Esophagus mucosa (tissue), 1 donor: ENCODE results near the gene AAK1. TPM values are rescaled to one million over a fixed set of nuclear protein-coding genes. Genes with fewer than 3 reads are reported as not detected.
"Not testable (repeated sequence)": the region's sequence is repeated elsewhere in the genome, so short reads cannot be mapped to it uniquely, and the experiment has no call there.

ENCODE experiments used
- ATAC-seq: fragments of 200-7000 bp; cut with Tn5 transposase; one replicate; pipeline ENCODE4 v1.9.1; 2020
- total RNA-seq: library from RNA; stranded (reverse); gene quantifications from one replicate; pipeline ENCODE4 v1.2.4, GENCODE V29; 2023
- donor health status: DM: yes; HTN: yes; CAD: no.

The AAK1 gene
- total RNA-seq, 1 donor from 2014 or later: 26.6 TPM

DNA sequence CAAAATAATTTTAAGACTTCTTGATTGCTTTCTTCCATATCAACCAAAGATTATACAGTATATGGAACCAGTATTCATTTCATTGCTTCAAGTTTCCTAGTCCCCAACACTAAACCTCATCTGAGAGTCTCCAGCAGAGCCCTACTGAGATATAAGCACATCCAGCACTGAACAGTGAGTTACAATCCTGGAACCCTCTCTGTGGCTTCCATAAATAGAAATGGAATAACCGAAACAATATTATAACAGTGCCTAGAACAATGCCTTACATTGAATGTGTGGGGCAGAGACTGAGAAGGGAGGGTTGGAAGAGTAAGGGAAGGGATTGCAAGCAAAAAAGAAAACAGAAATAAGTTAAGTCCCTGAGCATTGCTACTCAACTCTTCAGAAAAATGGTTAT is 18.9 kb downstream of the AAK1 start:
- ATAC-seq: no peak

DNA sequence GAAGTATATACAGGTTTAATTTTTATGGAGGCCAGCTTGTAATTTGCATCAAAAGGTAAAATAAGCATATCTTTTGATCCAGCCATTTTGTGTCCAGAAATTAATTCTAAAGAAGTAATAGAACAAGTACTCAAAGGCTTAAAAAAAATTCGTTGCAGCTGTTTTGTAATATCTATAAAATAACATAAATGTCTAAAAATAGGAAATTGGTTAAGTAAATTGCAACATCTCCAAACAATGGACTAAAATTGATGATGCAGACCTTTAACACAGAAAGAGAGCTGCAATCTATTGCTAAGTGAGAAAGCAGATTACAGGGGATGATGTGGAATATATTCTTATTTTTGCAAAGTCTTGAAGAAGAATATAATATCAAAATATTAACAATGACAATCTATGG is 19.4 kb downstream of the AAK1 start:
- no peak for ATAC-seq

DNA sequence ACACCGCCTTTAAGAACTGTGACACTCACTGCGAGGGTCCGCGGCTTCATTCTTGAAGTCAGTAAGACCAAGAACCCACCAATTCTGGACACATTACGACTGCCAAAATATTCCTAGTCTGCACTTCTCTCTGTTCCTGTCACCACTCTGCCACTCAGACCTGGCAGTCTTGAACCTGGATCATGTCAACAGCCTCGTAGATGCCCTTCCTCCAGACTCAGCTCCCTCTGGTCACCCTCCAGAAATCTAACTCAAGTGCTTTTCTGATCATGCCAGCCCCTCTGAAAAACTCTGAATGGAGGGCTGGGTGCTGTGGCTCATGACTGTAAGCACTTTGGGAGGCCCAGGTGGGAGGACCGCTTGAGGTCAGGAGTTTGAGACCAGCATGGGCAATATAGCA is 20.3 kb downstream of the AAK1 start:
- ATAC-seq: no peak

DNA sequence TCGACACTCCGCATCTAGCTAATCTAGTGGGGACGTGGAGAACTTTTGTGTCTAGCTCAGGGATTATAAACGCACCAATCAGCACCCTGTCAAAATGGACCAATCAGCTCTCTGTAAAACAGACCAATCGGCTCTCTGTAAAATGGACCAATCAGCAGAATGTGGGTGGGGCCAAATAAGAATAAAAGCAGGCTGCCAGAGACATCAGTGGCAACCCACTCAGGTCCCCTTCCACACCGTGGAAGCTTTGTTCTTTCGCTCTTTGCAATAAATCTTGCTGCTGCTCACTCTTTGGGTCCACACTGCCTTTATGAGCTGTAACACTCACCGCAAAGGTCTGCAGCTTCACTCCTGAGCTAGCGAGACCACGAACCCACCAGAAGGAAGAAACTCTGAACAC is 20.7 kb downstream of the AAK1 start:
- not testable (repeated sequence) for ATAC-seq

DNA sequence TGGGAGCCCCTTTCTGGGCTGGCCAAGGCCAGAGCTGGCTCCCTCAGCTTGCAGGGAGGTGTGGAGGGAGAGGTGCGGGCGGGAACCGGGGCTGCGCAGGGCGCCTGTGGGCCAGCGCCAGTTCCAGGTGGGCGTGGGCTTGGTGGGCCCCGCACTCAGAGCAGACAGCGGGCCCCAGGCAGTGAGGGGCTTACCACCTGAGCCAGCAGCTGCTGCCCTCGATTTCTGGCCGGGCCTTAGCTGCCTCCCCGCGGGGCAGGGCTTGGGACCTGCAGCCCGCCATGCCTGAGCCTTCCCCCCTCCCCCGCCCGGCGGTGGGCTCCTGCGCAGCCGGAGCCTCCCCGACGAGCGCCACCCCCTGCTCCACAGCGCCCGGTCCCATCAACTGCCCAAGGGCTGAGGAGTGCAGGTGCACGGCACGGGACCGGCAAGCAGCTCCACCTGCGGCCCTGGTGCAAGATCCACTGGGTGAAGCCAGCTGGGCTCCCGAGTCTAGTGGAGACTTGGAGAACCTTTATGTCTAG is 21.5 kb downstream of the AAK1 start:
- not testable (repeated sequence) for ATAC-seq

DNA sequence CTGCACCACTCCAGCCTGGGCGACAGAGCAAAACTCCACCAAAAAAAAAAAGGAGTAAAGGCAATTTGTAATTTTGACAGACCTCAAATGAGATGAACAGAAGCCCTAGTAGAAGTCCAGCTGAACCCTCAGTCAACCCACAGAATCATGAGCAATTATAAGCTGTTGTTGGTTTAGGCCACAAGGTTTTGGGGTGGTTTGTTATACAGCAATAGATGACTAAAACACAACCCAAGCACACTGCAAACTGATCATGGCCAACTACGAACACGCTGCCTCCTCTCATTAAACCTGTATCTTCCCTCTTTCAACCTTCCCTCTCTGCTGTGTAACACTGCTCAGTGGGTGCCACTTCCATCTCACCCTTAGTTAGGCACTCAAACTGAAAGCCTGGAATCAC is 22.1 kb downstream of the AAK1 start:
- no peak for ATAC-seq

DNA sequence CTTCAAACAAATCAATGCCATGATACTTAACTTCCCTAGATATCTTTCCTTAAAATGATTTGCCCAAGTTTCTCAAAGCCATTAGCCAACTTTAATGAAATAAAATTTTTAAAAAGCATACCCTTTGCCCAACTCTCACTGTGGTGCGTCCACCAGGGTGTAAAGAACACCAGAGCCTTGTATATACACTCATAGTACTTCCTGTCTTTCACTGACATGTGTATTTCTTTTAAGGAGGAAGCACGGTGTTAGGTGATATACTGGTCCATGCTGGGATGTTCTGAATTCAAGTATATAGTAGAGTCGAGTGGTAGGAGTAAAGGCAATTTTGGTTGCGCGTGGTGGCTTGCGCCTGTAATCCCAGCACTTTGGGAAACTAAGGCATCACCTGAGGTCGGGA is 22.7 kb downstream of the AAK1 start:
- ATAC-seq: no peak

DNA sequence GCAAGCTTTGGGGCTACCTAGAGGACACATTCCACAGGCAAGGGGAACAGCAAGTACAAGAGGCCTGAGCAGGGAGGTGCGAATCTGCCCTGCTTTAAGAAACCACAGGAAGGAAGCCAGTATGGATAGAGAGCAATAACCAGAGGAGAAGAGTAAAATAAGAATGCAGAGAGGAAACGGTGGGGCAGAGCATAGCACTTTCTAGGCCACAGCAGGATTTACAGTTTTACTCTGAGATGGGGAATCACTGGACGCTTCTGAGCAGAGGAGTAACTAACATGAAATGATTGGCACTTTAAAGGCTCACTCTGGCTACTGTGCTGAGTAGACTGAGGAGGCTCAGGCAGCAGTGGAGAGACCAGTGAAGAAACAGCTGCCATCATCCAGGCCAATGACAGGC is 23.8 kb downstream of the AAK1 start:
- no peak for ATAC-seq

DNA sequence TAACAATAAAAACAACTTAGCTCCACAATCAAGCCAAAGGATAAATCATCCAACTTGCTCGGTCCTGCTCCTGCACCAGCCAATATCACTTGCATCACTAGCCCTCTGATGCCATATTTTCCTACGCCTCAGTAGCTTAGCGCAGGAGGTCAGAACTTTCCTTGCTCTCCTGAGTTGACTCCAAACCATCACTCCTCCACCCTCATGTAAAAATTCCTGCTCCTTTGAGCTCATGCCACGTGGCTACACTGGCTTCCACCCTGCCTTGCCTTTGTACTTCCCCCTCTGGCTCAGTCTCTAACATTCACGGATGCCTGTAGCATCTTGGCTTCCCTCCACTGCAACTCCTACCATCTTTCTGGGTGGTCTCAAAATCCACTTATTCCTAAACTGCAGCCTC is 25.2 kb downstream of the AAK1 start:
- peak; percentile 68 for ATAC-seq

DNA sequence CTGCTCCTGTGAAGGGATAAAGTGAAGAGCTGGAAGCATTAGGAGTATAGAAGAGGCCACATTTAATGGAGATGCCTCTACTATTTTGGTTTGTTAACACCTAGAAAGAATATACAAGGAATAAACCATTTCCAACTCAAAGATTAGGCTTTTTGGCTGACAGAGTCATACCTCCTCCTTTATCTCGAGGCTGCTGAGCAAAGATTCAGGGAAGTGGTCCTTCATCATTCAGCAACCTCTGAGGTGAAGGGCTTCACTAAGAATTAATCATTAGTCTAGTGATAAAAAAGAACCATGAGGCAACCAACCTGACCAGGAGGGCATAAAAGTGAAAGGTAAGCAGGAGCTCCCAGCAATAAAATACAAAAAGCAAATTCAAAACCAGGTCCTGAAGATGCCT is 25.8 kb downstream of the AAK1 start:
- ATAC-seq: no peak

DNA sequence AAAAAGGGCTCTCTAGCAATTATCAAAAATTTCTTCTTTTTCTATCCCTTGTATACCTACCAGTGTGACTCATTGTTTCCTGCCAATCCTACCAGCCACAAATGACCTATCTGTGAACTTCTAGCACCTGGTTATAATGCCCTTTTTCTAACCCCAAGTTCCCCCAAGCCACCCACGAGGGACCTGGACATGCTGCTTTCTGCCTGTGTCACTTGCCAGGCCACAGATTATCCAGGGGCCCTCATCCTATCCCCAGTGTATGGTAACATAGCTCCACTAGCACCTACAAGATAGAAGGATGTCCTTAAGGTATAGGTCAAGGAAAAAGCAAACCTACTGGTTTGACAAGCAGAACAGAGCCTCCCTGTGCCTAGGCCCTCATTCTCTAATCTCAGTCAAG is 26.8 kb downstream of the AAK1 start:
- ATAC-seq: peak; percentile 60

DNA sequence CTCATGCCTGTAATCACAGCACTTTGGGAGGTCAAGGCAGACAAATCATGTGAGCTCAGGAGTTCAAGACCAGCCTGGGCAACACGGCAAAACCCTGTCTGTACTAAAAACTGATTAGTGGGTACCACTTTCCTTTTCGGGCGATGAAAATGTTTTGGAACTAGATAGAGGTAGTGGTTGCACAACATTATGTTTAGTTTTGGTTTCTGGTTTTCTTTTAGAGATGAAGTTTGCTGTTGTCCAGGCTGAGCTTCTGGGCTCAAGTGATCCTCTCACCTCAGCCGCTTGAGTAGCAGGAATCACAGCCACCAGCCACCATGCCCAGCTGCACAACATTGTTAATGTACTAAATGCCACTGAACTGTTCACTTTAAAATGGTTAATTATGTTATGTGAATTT is 27.6 kb downstream of the AAK1 start:
- ATAC-seq: no peak

DNA sequence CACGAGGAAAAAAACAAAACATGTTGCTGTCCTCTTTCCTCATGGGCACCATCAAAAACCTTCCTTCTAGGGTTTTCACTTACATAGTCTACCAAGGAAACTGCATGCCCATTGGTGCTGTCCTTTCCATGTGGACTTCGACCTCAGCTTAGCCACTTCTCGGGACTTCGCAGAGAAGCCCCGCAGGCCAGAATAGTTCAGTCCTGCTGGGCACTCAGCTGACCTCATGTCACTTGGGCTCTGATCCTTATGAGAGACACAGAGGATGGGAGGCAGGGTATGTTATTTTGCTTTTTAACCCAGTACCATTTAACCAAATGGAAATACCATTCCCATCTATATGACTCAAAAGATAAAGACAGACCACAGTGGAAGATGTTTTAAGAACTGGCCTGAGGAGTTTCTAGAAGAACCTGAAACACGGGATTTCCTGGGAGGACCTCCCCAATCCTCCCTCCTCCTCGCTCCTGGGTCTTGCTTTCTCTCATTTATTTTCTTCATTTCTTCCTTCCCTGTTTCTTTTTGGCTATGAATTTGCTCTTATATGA is 28.4 kb downstream of the AAK1 start:
- ATAC-seq: no peak

DNA sequence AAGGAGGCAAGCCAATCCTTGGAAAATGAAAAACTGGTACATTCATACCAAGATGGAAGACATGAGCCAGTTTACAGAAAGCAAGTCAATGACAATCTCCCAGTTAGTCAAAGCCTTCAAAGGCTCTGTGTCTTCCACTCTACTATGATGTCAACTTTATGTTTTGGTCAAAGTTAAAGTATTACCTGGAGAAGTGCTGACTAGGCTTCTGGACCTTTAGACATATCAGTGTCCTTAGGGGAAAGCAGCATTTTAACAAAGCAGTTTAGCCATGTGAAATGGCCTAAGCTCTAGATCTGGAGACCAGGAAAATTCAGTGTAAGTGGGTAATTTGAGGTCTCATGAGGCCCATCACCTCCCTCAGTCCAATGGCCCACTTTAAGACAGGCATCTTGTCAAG is 30.8 kb downstream of the AAK1 start:
- ATAC-seq: no peak

DNA sequence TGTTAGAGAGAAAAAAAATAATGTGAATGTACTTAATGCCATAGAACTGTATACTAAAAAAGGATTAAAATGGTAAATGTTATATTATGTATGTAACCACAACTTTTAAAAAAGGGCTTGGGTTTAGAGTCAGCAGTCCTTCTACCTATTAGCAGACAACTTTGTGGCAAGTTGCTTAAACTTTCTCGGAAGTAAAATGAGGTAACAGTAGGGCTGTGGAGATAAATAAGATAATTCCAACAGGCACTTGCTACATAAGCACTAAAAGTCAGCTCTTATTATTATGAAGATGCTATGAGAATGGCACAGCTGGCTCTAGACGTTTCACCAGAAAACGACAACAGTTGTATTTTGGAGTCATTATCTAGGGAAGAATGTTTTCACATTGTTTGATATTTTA is 31.3 kb downstream of the AAK1 start:
- no peak for ATAC-seq

DNA sequence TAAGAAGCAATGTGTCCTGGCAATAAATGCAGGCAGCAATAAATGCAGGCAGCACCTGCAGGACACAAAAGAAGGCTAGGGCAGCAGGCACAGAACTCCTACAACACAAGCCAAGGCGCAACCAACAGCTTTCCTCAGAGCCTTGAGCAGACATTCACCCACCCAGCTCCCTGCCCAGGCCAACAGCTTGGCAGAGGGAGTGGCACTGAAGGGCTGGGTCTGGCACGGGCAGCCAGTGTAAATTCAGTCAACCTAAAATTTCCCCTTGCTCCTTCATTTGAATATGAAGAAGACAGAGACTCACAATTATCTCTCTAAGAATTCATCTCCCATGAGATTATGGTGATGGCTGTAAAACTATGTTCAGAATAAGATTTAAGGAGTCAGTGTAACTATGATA is 35.4 kb downstream of the AAK1 start:
- ATAC-seq: peak; percentile 52

DNA sequence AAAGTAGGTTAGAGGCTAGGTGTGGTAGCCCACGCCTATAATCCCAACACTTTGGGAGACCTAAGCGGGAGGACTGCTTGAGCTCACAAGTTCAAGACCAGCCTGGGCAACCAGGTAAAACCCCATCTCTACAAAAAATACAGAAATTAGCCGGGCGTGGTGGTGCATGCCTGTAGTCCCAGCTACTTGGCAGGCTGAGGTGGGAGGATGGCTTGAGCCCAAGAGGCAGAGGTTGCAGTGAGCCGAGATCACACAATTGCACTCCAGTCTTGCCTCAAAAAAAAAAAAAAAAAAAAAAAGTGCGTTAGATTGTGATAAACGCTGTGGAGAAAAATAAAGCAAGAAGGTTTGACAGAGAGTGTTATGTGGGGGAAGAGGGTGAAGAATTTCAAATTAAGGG is 36.8 kb downstream of the AAK1 start:
- ATAC-seq: not testable (repeated sequence)

DNA sequence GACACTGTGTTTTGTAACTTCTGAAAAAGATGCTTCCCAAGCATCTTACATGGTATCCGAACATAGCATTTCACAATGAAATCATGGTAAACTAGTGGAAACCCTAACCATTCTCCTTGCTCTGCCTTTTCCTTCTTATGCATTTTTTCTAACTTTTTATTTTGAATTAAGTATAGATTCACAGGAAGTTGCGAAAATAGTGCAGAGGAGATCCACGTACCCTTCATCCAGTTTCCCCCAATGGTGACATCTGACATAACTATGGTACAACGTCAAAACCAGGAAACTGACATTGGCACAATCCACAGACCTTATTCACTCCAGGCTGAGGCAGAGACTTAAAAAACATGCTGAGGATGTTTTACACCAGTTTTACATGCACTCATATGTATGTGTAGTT is 38.3 kb downstream of the AAK1 start:
- ATAC-seq: no peak

DNA sequence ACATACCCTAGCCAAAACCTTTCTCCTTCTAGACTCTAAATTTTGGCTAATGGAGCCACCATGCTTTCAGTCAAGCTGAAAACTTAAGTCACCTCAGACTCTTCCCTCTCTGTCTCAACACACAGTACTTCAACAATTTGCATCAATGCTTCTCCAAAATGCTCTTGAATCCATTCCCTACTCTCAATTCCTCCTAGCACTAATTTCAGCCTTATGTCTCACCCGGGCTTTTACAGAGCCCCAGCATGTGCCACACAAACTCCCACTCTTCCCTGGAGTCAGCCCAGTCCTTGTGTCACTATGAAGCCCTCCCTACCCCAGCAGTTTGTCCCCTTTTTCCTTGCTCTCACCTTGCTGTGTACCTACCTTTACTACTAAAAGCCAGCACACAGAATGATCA is 38.7 kb downstream of the AAK1 start:
- ATAC-seq: no peak

DNA sequence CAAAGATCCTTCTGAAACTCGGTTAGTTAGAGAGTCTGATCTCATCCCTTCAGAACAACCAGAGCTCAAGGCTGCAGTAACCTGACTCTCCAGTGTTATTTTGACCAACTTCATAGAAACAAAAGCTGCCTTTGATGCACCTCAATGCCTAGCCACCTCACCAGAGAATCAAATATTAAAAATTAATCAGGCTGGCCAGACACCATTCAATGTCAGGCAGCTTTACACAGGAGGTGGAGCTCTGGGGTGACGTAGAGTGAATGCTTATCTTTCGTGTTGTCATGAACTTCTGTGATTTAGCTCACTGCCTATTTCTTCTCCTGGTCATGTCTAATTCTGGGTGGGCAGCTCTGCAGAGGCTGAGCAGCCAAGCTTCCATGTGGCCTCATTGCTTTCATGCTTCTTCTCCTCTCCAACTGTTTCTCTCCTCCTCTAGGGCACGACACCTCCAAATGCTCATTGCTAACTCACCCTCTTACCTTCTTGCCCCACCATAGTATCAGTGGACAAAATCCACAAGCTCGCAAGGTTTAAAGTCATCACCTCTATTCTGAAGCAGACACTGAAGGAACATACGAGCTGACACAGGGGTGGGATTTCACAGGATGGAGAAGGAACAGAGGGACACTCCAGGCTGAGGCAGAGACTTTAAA is 39.4 kb downstream of the AAK1 start:
- ATAC-seq: no peak

DNA sequence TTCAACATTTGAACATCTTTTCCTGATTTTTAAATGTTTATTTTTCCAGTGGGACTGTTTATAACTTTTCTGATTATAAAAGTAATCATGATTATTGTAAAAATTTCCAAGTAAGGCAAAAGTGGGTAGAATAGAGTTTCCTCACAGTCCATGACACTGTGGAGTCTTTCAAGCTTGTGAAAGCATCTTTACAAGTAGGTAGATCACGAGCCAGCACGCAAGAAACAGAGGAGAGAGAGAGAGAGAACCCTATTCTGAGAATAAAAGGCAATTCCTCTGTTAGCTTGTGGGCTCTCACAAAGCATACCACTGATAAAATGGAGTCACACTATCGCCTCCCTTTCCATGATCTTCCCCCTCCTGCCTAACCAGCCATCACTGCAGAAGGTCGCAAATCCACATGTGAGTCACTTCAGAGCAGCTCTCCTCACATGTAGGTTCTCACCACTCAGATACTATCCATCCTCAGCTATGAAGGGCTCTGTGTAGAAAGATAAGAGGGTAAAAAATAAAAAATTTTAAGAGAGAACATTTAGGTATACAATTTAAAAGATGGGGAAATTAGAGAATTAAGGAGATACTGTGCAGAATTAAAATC is 40.3 kb downstream of the AAK1 start:
- ATAC-seq: no peak

DNA sequence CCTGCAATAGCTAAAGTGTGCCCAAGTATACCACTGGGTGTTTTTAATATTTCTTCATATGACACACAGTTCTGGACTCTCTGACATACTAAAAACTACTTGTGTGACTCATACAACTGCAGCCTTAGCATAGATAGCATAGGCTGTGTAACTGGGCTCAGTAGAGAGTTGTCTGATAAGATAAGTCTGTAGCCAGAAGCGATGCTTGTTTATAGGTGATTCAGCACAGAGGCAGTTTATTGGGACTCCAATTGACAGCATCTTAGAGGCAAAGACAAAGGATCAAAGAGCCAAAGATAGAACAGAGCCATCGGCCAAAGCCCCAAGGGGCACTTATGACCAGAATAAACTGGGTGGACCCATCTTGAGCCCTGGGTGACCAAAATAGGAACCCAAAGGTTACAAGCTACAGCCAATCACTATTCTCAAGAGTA is 42.3 kb downstream of the AAK1 start:
- peak; percentile 52 for ATAC-seq

DNA sequence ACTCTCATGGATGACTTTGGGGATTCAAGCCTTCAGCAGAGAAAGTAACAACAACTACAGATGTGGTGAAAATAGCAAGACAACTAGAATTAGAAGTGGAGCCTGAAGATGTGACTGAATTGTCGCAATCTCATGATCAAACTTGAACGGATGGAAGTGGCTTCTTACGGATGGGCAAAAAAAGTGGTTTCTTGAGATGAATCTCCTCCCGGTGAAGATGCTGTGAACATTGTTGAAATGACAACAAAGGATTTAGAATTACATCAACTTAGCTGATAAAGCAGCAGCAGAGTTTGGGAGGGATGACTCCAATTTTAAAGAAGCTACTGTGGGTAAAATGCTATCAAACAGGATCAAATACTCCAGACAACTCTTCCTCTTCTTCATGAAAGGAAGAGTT is 43.1 kb downstream of the AAK1 start:
- no peak for ATAC-seq

DNA sequence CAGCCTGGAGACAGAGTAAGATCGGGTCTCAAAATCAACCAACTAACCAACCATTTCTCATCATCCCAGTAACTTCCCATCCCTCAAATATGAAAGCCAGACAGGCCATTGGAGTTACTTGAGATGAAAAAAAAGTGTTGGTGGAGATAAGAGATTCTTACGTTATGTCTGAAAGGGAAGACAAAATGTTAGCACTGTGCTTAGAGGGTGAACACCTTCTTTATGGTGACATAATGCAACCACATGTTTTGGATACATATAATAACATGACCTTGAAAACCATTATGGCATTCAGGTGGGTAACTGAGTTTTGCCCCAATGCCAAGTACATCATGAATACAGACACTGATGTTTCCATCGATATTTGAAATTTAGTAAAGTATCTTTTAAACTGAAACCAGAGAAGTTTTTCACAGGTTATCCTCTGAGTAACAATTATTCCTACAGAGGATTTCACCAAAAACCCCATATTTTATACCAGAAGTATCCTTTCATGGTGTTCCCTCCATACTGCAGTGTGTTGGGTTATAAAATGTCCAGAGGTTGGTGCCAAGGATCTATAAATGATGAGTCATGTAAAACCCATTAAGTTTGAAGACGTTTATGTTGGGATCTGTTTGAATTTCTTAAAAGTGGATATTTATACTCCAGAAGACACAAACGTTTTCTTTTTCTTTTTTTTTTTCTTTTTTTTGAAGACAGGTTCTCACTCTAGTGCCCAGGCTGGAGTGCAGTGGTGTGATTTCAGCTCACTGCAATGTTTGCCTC is 45.5 kb downstream of the AAK1 start:
- ATAC-seq: no peak
